Ammon's horn (tissue), 1 donor: ENCODE data around the gene CDHR5.
"Not testable (repeated sequence)": the region's sequence is repeated elsewhere in the genome, so short reads cannot be mapped to it uniquely, and the experiment has no call there.

Source experiments
- DNase-seq: peaks from one replicate; pipeline ENCODE4 v3.0.0-alpha.2; 2016; ENCODE audit warnings: low spot score

CDHR5 gene

GRCh38 chr11:624705-625635 is at the start of gene CDHR5:
Gene CDHR5 (minus strand): TSS chr11:624955. CDS start chr11:624902, 53 bp downstream.
- no peak for DNase-seq

- DNase-seq: no peak
Measured at GRCh38 chr11:674406-674805, 49.7 kb upstream of the CDHR5 start.

GRCh38 chr11:673866-674265 is 49.1 kb upstream of the CDHR5 start:
- DNase-seq: no peak

- DNase-seq: no peak
Measured at GRCh38 chr11:665704-666281, 41.0 kb upstream of the CDHR5 start.

GRCh38 chr11:665062-665703 is 40.4 kb upstream of the CDHR5 start:
- no peak for DNase-seq

GRCh38 chr11:662689-663274 is 38.0 kb upstream of the CDHR5 start:
- DNase-seq: peak; percentile 77

GRCh38 chr11:660681-661444 is 36.1 kb upstream of the CDHR5 start:
- DNase-seq: no peak

GRCh38 chr11:660281-660680 is 35.5 kb upstream of the CDHR5 start:
- no peak for DNase-seq

- DNase-seq: no peak
Measured at GRCh38 chr11:659532-660085, 34.9 kb upstream of the CDHR5 start.

GRCh38 chr11:657691-658126 is 33.0 kb upstream of the CDHR5 start:
- DNase-seq: no peak

GRCh38 chr11:656866-657265 is 32.1 kb upstream of the CDHR5 start:
- no peak for DNase-seq

- no peak for DNase-seq
Measured at GRCh38 chr11:656426-656825, 31.7 kb upstream of the CDHR5 start.

GRCh38 chr11:655036-655726 is 30.4 kb upstream of the CDHR5 start:
- no peak for DNase-seq

- not testable (repeated sequence) for DNase-seq
Measured at GRCh38 chr11:654444-654843, 29.7 kb upstream of the CDHR5 start.

- DNase-seq: no peak
Measured at GRCh38 chr11:653837-654236, 29.1 kb upstream of the CDHR5 start.

- not testable (repeated sequence) for DNase-seq
Measured at GRCh38 chr11:653136-653535, 28.4 kb upstream of the CDHR5 start.

GRCh38 chr11:650482-650881 is 25.7 kb upstream of the CDHR5 start:
- no peak for DNase-seq

GRCh38 chr11:647672-648158 is 23.0 kb upstream of the CDHR5 start:
- not testable (repeated sequence) for DNase-seq

- no peak for DNase-seq
Measured at GRCh38 chr11:646214-646613, 21.5 kb upstream of the CDHR5 start.

GRCh38 chr11:645536-645935 is 20.8 kb upstream of the CDHR5 start:
- no peak for DNase-seq
